Uterus (tissue), 4 donors: ENCODE results near the gene PLBD1. TPM values are rescaled to one million over a fixed set of nuclear protein-coding genes. Genes with fewer than 3 reads are reported as not detected.

Experiments
- DNase-seq, 2 donors: peaks; one replicate each; pipeline ENCODE4 v3.0.0-alpha.2; 2019 to 2020
- H3K27ac ChIP-seq, 2 donors: fragments of 200-600 bp; sonication (generic); 1 replicate in 1 of 2; 2 replicates in 1 of 2; pipeline ENCODE4 v1.5.1; 2016 to 2018
- H3K27me3 ChIP-seq, 2 donors: fragments of 200-600 bp; sonication (generic); one replicate each; pipeline ENCODE4 v1.5.1; 2018 to 2019; ENCODE audit warnings: control low read depth in 1 of 2
- H3K36me3 ChIP-seq, 2 donors: fragments of 200-600 bp; sonication (generic); one replicate each; pipeline ENCODE4 v1.5.1; 2019; ENCODE audit warnings: control low read depth in 1 of 2
- H3K4me1 ChIP-seq, 2 donors: fragments of 200-600 bp; sonication (generic); one replicate each; pipeline ENCODE4 v1.5.1; 2018 to 2019; ENCODE audit warnings: control low read depth in 1 of 2
- H3K4me3 ChIP-seq, 2 donors: fragments of 200-600 bp; sonication (generic); 1 replicate in 1 of 2; 2 replicates in 1 of 2; pipeline ENCODE4 v1.5.1; 2018 to 2019; ENCODE audit warnings: mild to moderate bottlenecking in 1 of 2
- H3K9me3 ChIP-seq, 2 donors: fragments of 200-600 bp; sonication (generic); one replicate each; pipeline ENCODE4 v1.5.1; 2019; ENCODE audit warnings: control low read depth in 1 of 2
- CTCF ChIP-seq, 4 experiments: fragments of 200-600 bp in 2 of 4; fragments of 450-650 bp in 2 of 4; sonication (generic) in 2 of 4; IDR thresholded peaks; one replicate each; pipeline ENCODE4 v1.5.1; 2016 to 2019; ENCODE audit warnings: antibody characterized with exemption in 4 of 4, mild to moderate bottlenecking in 2 of 4, moderate library complexity in 1 of 4
- POLR2A ChIP-seq, 2 donors: fragments of 450-650 bp; IDR thresholded peaks; one replicate each; pipeline ENCODE4 v1.6.1; 2016; ENCODE audit warnings: antibody characterized with exemption in 2 of 2, mild to moderate bottlenecking in 1 of 2, moderate library complexity in 1 of 2
- intact Hi-C: fragments of 100-400 bp; cut with DNase I; formaldehyde crosslinking; loops from one replicate; pipeline ENCODE4 v1.15.1; 2023; ENCODE audit warnings: low total_unique reads
- small RNA-seq: library from RNA; depleted of rRNA; stranded (forward); fragments of <200 nt; gene quantifications from one replicate; pipeline ENCODE3, GENCODE V24; 2016
- total RNA-seq, 4 donors: library from RNA; depleted of rRNA in 3 of 4; stranded (reverse); fragments of >200 nt in 3 of 4; gene quantifications; one replicate each; pipeline versions ENCODE4 v1.1.0 to v1.2.4, GENCODE V29; 2014 to 2023
- donor health status: DM: yes; HTN: yes; CAD: no.

The PLBD1 gene
- total RNA-seq, 4 donors from 2014 or later, result 3.2 to 51.2 (median 19.0) TPM

- Histone ChIP-seq H3K27me3 (no peaks in the 10 kb centered on the region), H3K4me1 (peaks cover 0 to 6% of the 10 kb centered on the region in 2 donors), H3K36me3 (no peaks in the 10 kb centered on the region), H3K27ac (no peak overlapping the region), H3K9me3 (no peaks in the 10 kb centered on the region), H3K4me3 (no peak overlapping the region)
- intact Hi-C loops, result no loop called here
- DNase-seq, result no peak
- no peak for TF ChIP-seq POLR2A (IDR thresholded peaks at IDR 0.05)
- no peak for TF ChIP-seq CTCF (IDR thresholded peaks at IDR 0.05)
Observed at GRCh38 chr12:14454098-14454907, 113.4 kb downstream of the PLBD1 start.

Small RNA genes lying within 50 kb of the gene (small RNA-seq; reads per million reads assigned to genes)
- gene RN7SKP134, result not detected

Other genes with a start within 250 kb of the PLBD1 start
- gene ATF7IP, start 202.2 kb downstream of the PLBD1 start, total RNA-seq, result 100 to 1,000 TPM in 1 of 4 donors, 10 to 100 TPM in 3; 39.5 to 102 (median 65.6) TPM
- gene GUCY2C, start 128.7 kb upstream of the PLBD1 start, total RNA-seq, result under 1 TPM in 1 of 4 donors, not detected in 3; 0.15 TPM
- 10 to 100 TPM in 3 of 4 donors, 1 to 10 TPM in 1; 9.5 to 44.0 (median 15.3) TPM for gene WBP11, start 235.6 kb upstream of the PLBD1 start, total RNA-seq
- gene C12orf60, start 235.8 kb upstream of the PLBD1 start, total RNA-seq, result 10 to 100 TPM in 1 of 4 donors, 1 to 10 TPM in 1, under 1 TPM in 2; 0.77 to 16.5 (median 0.95) TPM
- 1 to 10 TPM in 1 of 4 donors, not detected in 3; 2.9 TPM for gene SMCO3, start 246.3 kb upstream of the PLBD1 start, total RNA-seq